CD4-positive, CD25-positive, alpha-beta regulatory T cell (primary cell): ENCODE data around the gene PSMB10. TPM values are rescaled to one million over a fixed set of nuclear protein-coding genes. Genes with fewer than 3 reads are reported as not detected.

Experiments used
- ATAC-seq, 2 donors: fragments of 150-1000 bp; cut with Tn5 transposase; one replicate each; pipeline ENCODE4 v1.10.0; 2021; ENCODE audit warnings: low read depth in 2 of 2, moderate number of reproducible peaks in 2 of 2, moderate library complexity in 1 of 2
- DNase-seq, 3 donors: peaks; one replicate each; pipeline versions ENCODE4 v3.0.0 to v3.0.0-alpha.2; 2012 to 2022; ENCODE audit warnings: mixed read lengths in 1 of 3
- H3K27ac ChIP-seq: one replicate; pipeline ENCODE4 v1.7.0; 2013; ENCODE audit warnings: mild to moderate bottlenecking, low read length; ENCODE audit not compliant: insufficient read depth, poor library complexity, severe bottlenecking
- H3K27me3 ChIP-seq: one replicate; pipeline ENCODE4 v1.7.0; 2013; ENCODE audit warnings: low read length; ENCODE audit not compliant: control insufficient read depth, insufficient read depth
- H3K36me3 ChIP-seq: one replicate; pipeline ENCODE4 v1.7.0; 2013; ENCODE audit warnings: mild to moderate bottlenecking, low read length, moderate library complexity; ENCODE audit not compliant: control insufficient read depth, insufficient read depth
- H3K4me1 ChIP-seq: 2 replicates; pipeline ENCODE4 v1.7.0; 2013; ENCODE audit warnings: mild to moderate bottlenecking, low read length; ENCODE audit not compliant: insufficient read depth, control insufficient read depth, poor library complexity, severe bottlenecking
- H3K4me3 ChIP-seq: one replicate; pipeline ENCODE4 v1.7.0; 2013; ENCODE audit warnings: low read depth, mild to moderate bottlenecking, low read length, moderate library complexity
- H3K9me3 ChIP-seq, 2 experiments: 1 replicate in 1 of 2; 2 replicates in 1 of 2; pipeline ENCODE4 v1.7.0; 2013; ENCODE audit warnings: low read length in 2 of 2, mild to moderate bottlenecking in 1 of 2, moderate library complexity in 1 of 2; ENCODE audit not compliant: control insufficient read depth in 2 of 2
- H3K27ac Mint-ChIP-seq, 3 donors: one replicate each; pipeline ENCODE4 v1.8.0; 2020 to 2022; ENCODE audit warnings: mild to moderate bottlenecking in 3 of 3, mixed read lengths in 3 of 3, moderate library complexity in 2 of 3
- H3K27me3 Mint-ChIP-seq: one replicate; pipeline ENCODE4 v1.8.0; 2022; ENCODE audit warnings: mild to moderate bottlenecking, mixed read lengths
- H3K36me3 Mint-ChIP-seq: one replicate; pipeline ENCODE4 v1.8.0; 2020; ENCODE audit warnings: mixed read lengths
- H3K4me1 Mint-ChIP-seq, 4 donors: one replicate each; pipeline ENCODE4 v1.8.0; 2020 to 2022; ENCODE audit warnings: mixed read lengths in 4 of 4, mild to moderate bottlenecking in 1 of 4
- H3K4me3 Mint-ChIP-seq, 4 donors: one replicate each; pipeline ENCODE4 v1.8.0; 2020 to 2022; ENCODE audit warnings: mild to moderate bottlenecking in 4 of 4, mixed read lengths in 4 of 4, moderate library complexity in 3 of 4
- H3K9me3 Mint-ChIP-seq, 7 donors: one replicate each; pipeline ENCODE4 v1.8.0; 2020 to 2022; ENCODE audit warnings: mixed read lengths in 7 of 7, mild to moderate bottlenecking in 3 of 7, moderate library complexity in 2 of 7
- polyA plus RNA-seq, 4 donors: library from polyadenylated mRNA; unstranded; fragments of 300-500 nt; fragmentation: Illumina TruSeq; gene quantifications; one replicate each; pipeline ENCODE4 v1.2.3, GENCODE V29; 2021
- total RNA-seq: library from RNA; stranded (reverse); gene quantifications from one replicate; pipeline ENCODE4 v1.2.3, GENCODE V29; 2022

Gene PSMB10
- total and polyA plus RNA-seq, 5 donors from 2014 or later: 136 to 673 (median 525) TPM

DNA sequence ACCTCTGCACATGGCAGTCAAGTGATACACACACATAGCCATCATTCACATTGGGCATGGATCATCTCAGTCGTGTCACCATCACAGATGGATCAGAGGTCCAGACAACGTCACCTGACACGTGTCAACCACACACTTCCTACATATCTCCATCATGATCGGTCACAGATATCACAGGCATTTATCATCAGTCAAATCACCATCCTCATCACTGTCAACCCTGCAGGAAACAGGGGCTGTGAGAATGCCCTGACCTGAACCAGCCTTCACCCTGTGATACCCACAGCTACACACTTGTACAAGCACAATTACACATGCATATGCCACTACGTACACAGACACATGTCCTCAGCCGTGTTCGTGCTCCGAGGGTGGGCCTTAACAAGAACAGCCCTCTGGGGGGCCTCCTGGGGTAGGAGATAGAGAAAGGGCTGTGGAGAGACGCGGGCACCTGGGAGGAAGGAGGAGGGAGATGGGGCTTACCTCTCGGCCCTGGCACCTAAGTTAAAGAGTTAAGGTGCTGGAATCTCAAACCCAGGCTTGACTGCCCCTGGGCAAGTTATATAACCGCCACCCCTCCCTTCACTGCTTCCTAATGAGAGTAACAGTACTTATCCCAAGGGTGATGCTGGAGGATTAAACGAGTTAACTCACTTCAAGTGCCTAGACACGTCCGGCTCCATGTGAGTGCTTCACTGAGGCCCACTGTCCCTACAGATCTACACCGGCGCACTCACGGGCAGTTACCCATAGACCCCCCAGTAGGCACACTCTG, 30.7 kb upstream of the PSMB10 start:
- ATAC-seq (no peak), DNase-seq (peak in 2 of 3 donors; percentile 12 to 34)
- Mint-ChIP-seq H3K36me3 (peaks cover 4% of the 10 kb centered on the region), H3K27me3 (peaks cover 5% of the 10 kb centered on the region), H3K27ac (peak overlapping the region; percentile 48 to 99 (median 91)), H3K4me1 (peaks cover 5 to 40% (median 29%) of the 10 kb centered on the region in 4 donors), H3K4me3 (peak overlapping the region; percentile 90 to 98 (median 96)), H3K9me3 (no peaks in the 10 kb centered on the region)
- peak overlapping the region; percentile 51 for H3K27ac ChIP-seq
- H3K36me3 ChIP-seq: peaks cover 4% of the 10 kb centered on the region
- H3K4me1 ChIP-seq: peaks cover 24% of the 10 kb centered on the region
- no peaks in the 10 kb centered on the region for H3K27me3 ChIP-seq
- H3K9me3 ChIP-seq: no peaks in the 10 kb centered on the region
- peak overlapping the region; percentile 72 for H3K4me3 ChIP-seq

- Mint-ChIP-seq H3K4me1 (peaks cover 5 to 40% (median 29%) of the 10 kb centered on the region in 4 donors), H3K9me3 (no peaks in the 10 kb centered on the region), H3K27ac (peak overlapping the region in 1 of 3 donors; percentile 91), H3K4me3 (peak overlapping the region; percentile 15 to 98 (median 92)), H3K27me3 (peaks cover 5% of the 10 kb centered on the region), H3K36me3 (peaks cover 4% of the 10 kb centered on the region)
- ATAC-seq (no peak), DNase-seq (no peak)
- Histone ChIP-seq H3K27ac (no peak overlapping the region), H3K36me3 (peaks cover 4% of the 10 kb centered on the region), H3K4me1 (peaks cover 24% of the 10 kb centered on the region), H3K4me3 (peak overlapping the region; percentile 72), H3K9me3 (no peaks in the 10 kb centered on the region), H3K27me3 (no peaks in the 10 kb centered on the region)
Observed at GRCh38 chr16:67966549-67967182, 30.0 kb upstream of the PSMB10 start.

DNA sequence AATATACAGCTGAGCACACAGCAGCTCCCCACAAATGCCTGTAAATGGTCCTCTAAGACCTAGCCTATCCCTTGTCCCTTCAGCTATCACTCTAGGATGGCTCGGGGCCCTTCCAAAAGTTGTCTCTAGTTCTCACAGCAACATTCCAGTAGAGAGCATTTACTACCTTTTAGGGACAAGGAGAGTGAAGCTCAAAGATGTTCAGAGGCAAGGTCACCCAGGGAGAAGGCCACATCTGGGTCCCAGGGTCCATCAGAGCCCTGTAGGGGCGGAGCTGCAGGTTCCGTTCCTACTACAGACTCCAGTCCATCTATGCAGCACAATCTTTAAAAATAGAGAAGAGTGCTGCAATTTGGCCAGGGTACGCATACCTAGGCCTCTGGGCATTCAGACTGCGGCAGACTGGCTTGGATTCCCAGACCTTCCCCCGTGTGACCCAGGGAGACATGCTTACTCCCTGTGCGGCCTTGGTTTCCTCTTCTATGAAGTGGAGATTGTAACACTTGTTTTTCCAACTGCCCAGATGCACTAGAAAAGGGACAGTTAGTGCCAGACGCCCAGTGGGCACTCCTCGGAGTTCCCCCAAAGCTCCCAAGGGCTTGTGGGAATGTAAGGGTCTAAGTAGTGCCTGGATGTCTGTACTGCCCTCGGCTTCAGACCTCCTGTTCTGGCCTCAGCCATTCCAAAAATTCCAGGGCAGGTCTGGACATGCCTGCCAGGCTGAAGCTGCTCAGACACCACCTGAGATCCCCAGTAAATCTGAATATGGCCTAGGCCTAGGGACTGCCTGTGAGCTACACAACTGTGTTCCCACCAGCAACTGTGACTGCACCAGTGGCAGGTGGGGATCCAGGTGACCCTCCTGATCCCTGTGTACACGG, 29.3 kb upstream of the PSMB10 start:
- Mint-ChIP-seq H3K27me3 (peaks cover 5% of the 10 kb centered on the region), H3K4me1 (peaks cover 5 to 40% (median 28%) of the 10 kb centered on the region in 4 donors), H3K27ac (peak overlapping the region in 2 of 3 donors; percentile 32 to 91), H3K4me3 (peak overlapping the region in 1 of 4 donors; percentile 98), H3K36me3 (peaks cover 8% of the 10 kb centered on the region), H3K9me3 (no peaks in the 10 kb centered on the region)
- peaks cover 24% of the 10 kb centered on the region for H3K4me1 ChIP-seq
- H3K27ac ChIP-seq: no peak overlapping the region
- ATAC-seq (no peak), DNase-seq (no peak)
- H3K4me3 ChIP-seq: no peak overlapping the region
- no peaks in the 10 kb centered on the region for H3K27me3 ChIP-seq
- H3K36me3 ChIP-seq: peaks cover 6% of the 10 kb centered on the region
- H3K9me3 ChIP-seq: no peaks in the 10 kb centered on the region

GRCh38 chr16:67964477-67965131, 28.0 kb upstream of the PSMB10 start:
- no peak for DNase-seq
- Mint-ChIP-seq H3K4me3 (peak overlapping the region in 1 of 4 donors; percentile 98), H3K27ac (peak overlapping the region; percentile 12 to 48 (median 17)), H3K36me3 (peaks cover 9% of the 10 kb centered on the region), H3K4me1 (peaks cover 5 to 38% (median 24%) of the 10 kb centered on the region in 4 donors), H3K9me3 (no peaks in the 10 kb centered on the region), H3K27me3 (peaks cover 5% of the 10 kb centered on the region)
- peaks cover 11% of the 10 kb centered on the region for H3K36me3 ChIP-seq
- H3K27ac ChIP-seq: no peak overlapping the region
- peaks cover 24% of the 10 kb centered on the region for H3K4me1 ChIP-seq
- no peak overlapping the region for H3K4me3 ChIP-seq
- H3K9me3 ChIP-seq: no peaks in the 10 kb centered on the region
- H3K27me3 ChIP-seq: no peaks in the 10 kb centered on the region
- ATAC-seq: no peak

GRCh38 chr16:67963662-67964321, 27.1 kb upstream of the PSMB10 start:
- DNase-seq: no peak
- no peaks in the 10 kb centered on the region for H3K9me3 ChIP-seq
- H3K36me3 ChIP-seq: peaks cover 11% of the 10 kb centered on the region
- Mint-ChIP-seq H3K9me3 (no peaks in the 10 kb centered on the region), H3K4me1 (peaks cover 0 to 34% (median 19%) of the 10 kb centered on the region in 4 donors), H3K36me3 (peaks cover 9% of the 10 kb centered on the region), H3K4me3 (no peak overlapping the region), H3K27ac (peak overlapping the region in 1 of 3 donors; percentile 17), H3K27me3 (no peaks in the 10 kb centered on the region)
- H3K4me3 ChIP-seq: no peak overlapping the region
- no peak for ATAC-seq
- H3K4me1 ChIP-seq: peaks cover 18% of the 10 kb centered on the region
- H3K27me3 ChIP-seq: no peaks in the 10 kb centered on the region
- no peak overlapping the region for H3K27ac ChIP-seq

DNA sequence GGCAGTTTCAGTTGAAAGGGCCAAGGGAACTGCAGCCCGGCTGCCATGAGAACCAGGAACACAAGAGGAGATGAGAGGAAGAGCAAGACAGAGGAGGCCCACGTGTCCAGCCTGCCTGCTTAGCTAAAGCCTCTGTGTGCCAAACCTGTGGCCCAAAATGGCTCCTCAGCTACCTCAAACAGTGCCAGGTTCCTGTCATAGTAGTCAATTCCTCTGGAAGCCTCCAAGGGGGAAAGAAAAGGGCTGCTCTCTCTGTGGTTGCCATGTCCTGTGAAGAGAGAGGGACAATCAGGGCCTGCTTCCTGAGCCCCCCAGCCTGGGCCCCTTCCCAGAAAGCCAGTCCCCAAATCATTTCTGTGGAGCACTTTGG, 26.6 kb upstream of the PSMB10 start:
- DNase-seq (no peak), ATAC-seq (no peak)
- no peak overlapping the region for H3K4me3 Mint-ChIP-seq
- H3K27me3 Mint-ChIP-seq: no peaks in the 10 kb centered on the region
- H3K4me1 Mint-ChIP-seq: peaks cover 0 to 34% (median 20%) of the 10 kb centered on the region in 4 donors
- peaks cover 17% of the 10 kb centered on the region for H3K4me1 ChIP-seq
- H3K4me3 ChIP-seq: no peak overlapping the region
- no peak overlapping the region for H3K27ac ChIP-seq
- peaks cover 13% of the 10 kb centered on the region for H3K36me3 Mint-ChIP-seq
- peaks cover 11% of the 10 kb centered on the region for H3K36me3 ChIP-seq
- H3K9me3 Mint-ChIP-seq: no peaks in the 10 kb centered on the region
- H3K9me3 ChIP-seq: no peaks in the 10 kb centered on the region
- no peaks in the 10 kb centered on the region for H3K27me3 ChIP-seq
- H3K27ac Mint-ChIP-seq: peak overlapping the region in 1 of 3 donors; percentile 12

- Mint-ChIP-seq H3K4me1 (peaks cover 0 to 27% (median 15%) of the 10 kb centered on the region in 4 donors), H3K9me3 (no peaks in the 10 kb centered on the region), H3K27me3 (no peaks in the 10 kb centered on the region), H3K27ac (peak overlapping the region in 1 of 3 donors; percentile 52), H3K4me3 (no peak overlapping the region), H3K36me3 (peaks cover 16% of the 10 kb centered on the region)
- H3K36me3 ChIP-seq: peaks cover 11% of the 10 kb centered on the region
- H3K4me3 ChIP-seq: no peak overlapping the region
- H3K27me3 ChIP-seq: no peaks in the 10 kb centered on the region
- H3K27ac ChIP-seq: no peak overlapping the region
- H3K9me3 ChIP-seq: no peaks in the 10 kb centered on the region
- DNase-seq (no peak), ATAC-seq (no peak)
- peaks cover 9% of the 10 kb centered on the region for H3K4me1 ChIP-seq
Observed at GRCh38 chr16:67962135-67962534, 25.5 kb upstream of the PSMB10 start.
